ENCODE data around the gene CCDC149.

CCDC149 gene
- total RNA-seq, result 0 reads per million in 3 donors

- Histone ChIP-seq H3K27ac (ENCODE audit: insufficient read depth, low read length, poor library complexity, severe bottlenecking) (no peak within 1 kb of the TSS), H3K27me3 (replicated peaks; ENCODE audit: control insufficient read depth, insufficient read depth, low read length, poor library complexity, severe bottlenecking) (peaks cover 8% of the 10 kb centered on the region), H3K9me3 (ENCODE audit: control insufficient read depth, low read length) (no peaks in the 10 kb centered on the region), H3K4me3 (ENCODE audit: insufficient read depth, low read depth, low read length, poor library complexity, severe bottlenecking) (no peak within 1 kb of the TSS), H3K4me1 (ENCODE audit: control insufficient read depth, insufficient read depth, low read length, poor library complexity, severe bottlenecking) (no peaks in the 10 kb centered on the region), H3K36me3 (ENCODE audit: control insufficient read depth, insufficient read depth, low read length) (no peaks in the 10 kb centered on the region)
- DNase-seq, result no peak
Measured at GRCh38 chr4:24912252-24913118, at the start of gene CCDC149. Gene CCDC149 (minus strand): TSS chr4:24913042. CDS start chr4:24912864, 178 bp downstream.

- H3K27ac ChIP-seq (ENCODE audit: insufficient read depth, low read length, poor library complexity, severe bottlenecking), result no peak overlapping the region
- H3K9me3 ChIP-seq (ENCODE audit: control insufficient read depth, low read length), result no peaks in the 10 kb centered on the region
- H3K36me3 ChIP-seq (ENCODE audit: control insufficient read depth, insufficient read depth, low read length), result no peaks in the 10 kb centered on the region
- no peaks in the 10 kb centered on the region for H3K4me1 ChIP-seq (ENCODE audit: control insufficient read depth, insufficient read depth, low read length, poor library complexity, severe bottlenecking)
- H3K27me3 ChIP-seq (replicated peaks; ENCODE audit: control insufficient read depth, insufficient read depth, low read length, poor library complexity, severe bottlenecking), result no peaks in the 10 kb centered on the region
- H3K4me3 ChIP-seq (ENCODE audit: insufficient read depth, low read depth, low read length, poor library complexity, severe bottlenecking), result no peak overlapping the region
- no peak for DNase-seq
Measured at GRCh38 chr4:24957886-24958285, 45.0 kb upstream of the CCDC149 start.

GRCh38 chr4:24956763-24957162 lies 43.9 kb upstream of the CCDC149 start:
- H3K27me3 ChIP-seq (replicated peaks; ENCODE audit: control insufficient read depth, insufficient read depth, low read length, poor library complexity, severe bottlenecking), result no peaks in the 10 kb centered on the region
- H3K36me3 ChIP-seq (ENCODE audit: control insufficient read depth, insufficient read depth, low read length), result no peaks in the 10 kb centered on the region
- H3K9me3 ChIP-seq (ENCODE audit: control insufficient read depth, low read length), result no peaks in the 10 kb centered on the region
- H3K27ac ChIP-seq (ENCODE audit: insufficient read depth, low read length, poor library complexity, severe bottlenecking), result no peak overlapping the region
- no peaks in the 10 kb centered on the region for H3K4me1 ChIP-seq (ENCODE audit: control insufficient read depth, insufficient read depth, low read length, poor library complexity, severe bottlenecking)
- H3K4me3 ChIP-seq (ENCODE audit: insufficient read depth, low read depth, low read length, poor library complexity, severe bottlenecking), result no peak overlapping the region
- DNase-seq, result no peak

GRCh38 chr4:24956091-24956490 lies 43.2 kb upstream of the CCDC149 start:
- H3K36me3 ChIP-seq (ENCODE audit: control insufficient read depth, insufficient read depth, low read length), result no peaks in the 10 kb centered on the region
- no peak for DNase-seq
- no peak overlapping the region for H3K27ac ChIP-seq (ENCODE audit: insufficient read depth, low read length, poor library complexity, severe bottlenecking)
- H3K27me3 ChIP-seq (replicated peaks; ENCODE audit: control insufficient read depth, insufficient read depth, low read length, poor library complexity, severe bottlenecking), result no peaks in the 10 kb centered on the region
- H3K4me3 ChIP-seq (ENCODE audit: insufficient read depth, low read depth, low read length, poor library complexity, severe bottlenecking), result no peak overlapping the region
- no peaks in the 10 kb centered on the region for H3K9me3 ChIP-seq (ENCODE audit: control insufficient read depth, low read length)
- no peaks in the 10 kb centered on the region for H3K4me1 ChIP-seq (ENCODE audit: control insufficient read depth, insufficient read depth, low read length, poor library complexity, severe bottlenecking)

GRCh38 chr4:24952667-24953066 lies 39.8 kb upstream of the CCDC149 start:
- DNase-seq, result no peak
- no peaks in the 10 kb centered on the region for H3K36me3 ChIP-seq (ENCODE audit: control insufficient read depth, insufficient read depth, low read length)
- H3K27me3 ChIP-seq (replicated peaks; ENCODE audit: control insufficient read depth, insufficient read depth, low read length, poor library complexity, severe bottlenecking), result no peaks in the 10 kb centered on the region
- no peak overlapping the region for H3K4me3 ChIP-seq (ENCODE audit: insufficient read depth, low read depth, low read length, poor library complexity, severe bottlenecking)
- H3K27ac ChIP-seq (ENCODE audit: insufficient read depth, low read length, poor library complexity, severe bottlenecking), result no peak overlapping the region
- no peaks in the 10 kb centered on the region for H3K9me3 ChIP-seq (ENCODE audit: control insufficient read depth, low read length)
- H3K4me1 ChIP-seq (ENCODE audit: control insufficient read depth, insufficient read depth, low read length, poor library complexity, severe bottlenecking), result no peaks in the 10 kb centered on the region

GRCh38 chr4:24949970-24950369 lies 37.1 kb upstream of the CCDC149 start:
- no peak overlapping the region for H3K27ac ChIP-seq (ENCODE audit: insufficient read depth, low read length, poor library complexity, severe bottlenecking)
- no peaks in the 10 kb centered on the region for H3K27me3 ChIP-seq (replicated peaks; ENCODE audit: control insufficient read depth, insufficient read depth, low read length, poor library complexity, severe bottlenecking)
- no peak overlapping the region for H3K4me3 ChIP-seq (ENCODE audit: insufficient read depth, low read depth, low read length, poor library complexity, severe bottlenecking)
- no peaks in the 10 kb centered on the region for H3K4me1 ChIP-seq (ENCODE audit: control insufficient read depth, insufficient read depth, low read length, poor library complexity, severe bottlenecking)
- H3K9me3 ChIP-seq (ENCODE audit: control insufficient read depth, low read length), result no peaks in the 10 kb centered on the region
- no peaks in the 10 kb centered on the region for H3K36me3 ChIP-seq (ENCODE audit: control insufficient read depth, insufficient read depth, low read length)
- DNase-seq, result no peak

GRCh38 chr4:24937917-24938281 lies 25.1 kb upstream of the CCDC149 start:
- H3K36me3 ChIP-seq (ENCODE audit: control insufficient read depth, insufficient read depth, low read length), result no peaks in the 10 kb centered on the region
- H3K27me3 ChIP-seq (replicated peaks; ENCODE audit: control insufficient read depth, insufficient read depth, low read length, poor library complexity, severe bottlenecking), result no peaks in the 10 kb centered on the region
- no peaks in the 10 kb centered on the region for H3K9me3 ChIP-seq (ENCODE audit: control insufficient read depth, low read length)
- no peak overlapping the region for H3K27ac ChIP-seq (ENCODE audit: insufficient read depth, low read length, poor library complexity, severe bottlenecking)
- H3K4me1 ChIP-seq (ENCODE audit: control insufficient read depth, insufficient read depth, low read length, poor library complexity, severe bottlenecking), result no peaks in the 10 kb centered on the region
- H3K4me3 ChIP-seq (ENCODE audit: insufficient read depth, low read depth, low read length, poor library complexity, severe bottlenecking), result no peak overlapping the region
- DNase-seq, result no peak

- Histone ChIP-seq H3K4me3 (ENCODE audit: insufficient read depth, low read depth, low read length, poor library complexity, severe bottlenecking) (no peak overlapping the region), H3K4me1 (ENCODE audit: control insufficient read depth, insufficient read depth, low read length, poor library complexity, severe bottlenecking) (no peaks in the 10 kb centered on the region), H3K36me3 (ENCODE audit: control insufficient read depth, insufficient read depth, low read length) (no peaks in the 10 kb centered on the region), H3K27ac (ENCODE audit: insufficient read depth, low read length, poor library complexity, severe bottlenecking) (no peak overlapping the region), H3K9me3 (ENCODE audit: control insufficient read depth, low read length) (no peaks in the 10 kb centered on the region), H3K27me3 (replicated peaks; ENCODE audit: control insufficient read depth, insufficient read depth, low read length, poor library complexity, severe bottlenecking) (no peaks in the 10 kb centered on the region)
- no peak for DNase-seq
Measured at GRCh38 chr4:24937176-24937916, 24.5 kb upstream of the CCDC149 start.

GRCh38 chr4:24935856-24936255 lies 23.0 kb upstream of the CCDC149 start:
- Histone ChIP-seq H3K27me3 (replicated peaks; ENCODE audit: control insufficient read depth, insufficient read depth, low read length, poor library complexity, severe bottlenecking) (no peaks in the 10 kb centered on the region), H3K4me1 (ENCODE audit: control insufficient read depth, insufficient read depth, low read length, poor library complexity, severe bottlenecking) (no peaks in the 10 kb centered on the region), H3K9me3 (ENCODE audit: control insufficient read depth, low read length) (no peaks in the 10 kb centered on the region), H3K27ac (ENCODE audit: insufficient read depth, low read length, poor library complexity, severe bottlenecking) (no peak overlapping the region), H3K36me3 (ENCODE audit: control insufficient read depth, insufficient read depth, low read length) (no peaks in the 10 kb centered on the region), H3K4me3 (ENCODE audit: insufficient read depth, low read depth, low read length, poor library complexity, severe bottlenecking) (no peak overlapping the region)
- DNase-seq, result no peak

GRCh38 chr4:24934311-24934710 lies 21.5 kb upstream of the CCDC149 start:
- H3K27me3 ChIP-seq (replicated peaks; ENCODE audit: control insufficient read depth, insufficient read depth, low read length, poor library complexity, severe bottlenecking), result no peaks in the 10 kb centered on the region

More at GRCh38 chr4:24934311-24934710, 21.5 kb upstream of the CCDC149 start:
- Histone ChIP-seq H3K27ac (ENCODE audit: insufficient read depth, low read length, poor library complexity, severe bottlenecking) (no peak overlapping the region), H3K4me3 (ENCODE audit: insufficient read depth, low read depth, low read length, poor library complexity, severe bottlenecking) (no peak overlapping the region), H3K9me3 (ENCODE audit: control insufficient read depth, low read length) (no peaks in the 10 kb centered on the region), H3K4me1 (ENCODE audit: control insufficient read depth, insufficient read depth, low read length, poor library complexity, severe bottlenecking) (no peaks in the 10 kb centered on the region), H3K36me3 (ENCODE audit: control insufficient read depth, insufficient read depth, low read length) (no peaks in the 10 kb centered on the region)
- no peak for DNase-seq

Data from effector memory CD4-positive, alpha-beta T cell (primary cell).